Measurements from ENCODE around the gene SEPTIN12. TPM values are rescaled to one million over a fixed set of nuclear protein-coding genes. Genes with fewer than 3 reads are reported as not detected.

Gene SEPTIN12
- total and polyA plus RNA-seq, 2 donors (not counting 3 experiments of a cell fraction or from before 2014, with no cell fraction given), result not detected

DNA sequence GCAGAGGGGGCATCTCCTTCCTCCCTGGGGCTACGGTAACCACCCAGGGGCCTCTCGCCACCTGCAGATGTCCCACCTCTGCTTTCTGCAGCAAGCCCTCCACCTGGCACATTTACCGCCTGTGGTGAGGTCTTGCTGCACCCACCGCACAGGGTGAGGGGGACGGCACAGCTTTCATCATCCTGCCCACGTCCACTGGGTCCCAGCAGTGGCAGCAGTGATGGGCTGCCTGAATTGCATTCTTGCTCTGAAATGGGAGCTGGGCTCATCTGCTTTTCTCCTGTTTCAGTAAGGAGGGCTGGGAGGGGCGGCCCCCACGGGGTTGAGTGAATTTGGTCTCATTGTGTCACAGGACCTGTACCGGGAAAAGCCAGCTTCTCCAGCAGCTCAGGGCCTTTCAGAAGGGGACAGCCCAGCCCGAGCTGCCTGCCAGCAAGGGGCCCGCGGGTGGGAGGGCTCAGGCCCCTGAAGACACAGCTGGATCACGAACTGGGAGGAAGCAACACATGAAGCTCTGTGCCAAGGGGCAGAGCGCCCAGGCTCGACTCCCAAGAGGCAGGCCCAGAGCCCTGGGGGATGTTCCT lies 41.1 kb downstream of the SEPTIN12 start:
- CTCF ChIA-PET, result no interaction called here
- dilution Hi-C loops (cut with MboI; ENCODE audit: extremely low pct_ligation_motif_present, low sequenced_read_pairs), result no loop called here
- Histone ChIP-seq H3K4me1 (ENCODE audit: control insufficient read depth, extremely low read depth, insufficient read depth, low read length) (no peaks in the 10 kb centered on the region), H3K27ac (ENCODE audit: insufficient read depth, low read depth, low read length) (no peak overlapping the region), H3K9me1 (replicated peaks; ENCODE audit: control insufficient read depth, extremely low read depth, insufficient read depth, low read length) (no peaks in the 10 kb centered on the region), H3K27me3 (ENCODE audit: control insufficient read depth in 2 of 2, insufficient read depth in 2 of 2, low read length in 2 of 2) (no peaks in the 10 kb centered on the region), H3K4me2 (ENCODE audit: insufficient read depth, low read length) (no peak overlapping the region), H3K4me3 (replicated peaks in 1 of 3; ENCODE audit: insufficient read depth in 1 of 3, low read depth in 1 of 3, low read length in 3 of 3) (no peak overlapping the region), H3K9ac (replicated peaks; ENCODE audit: extremely low read depth, insufficient read depth, low read length) (no peak overlapping the region), H3K79me2 (ENCODE audit: control insufficient read depth, insufficient read depth, low read length) (no peaks in the 10 kb centered on the region), H3K9me3 (replicated peaks; ENCODE audit: control insufficient read depth, insufficient read depth, low read length) (no peaks in the 10 kb centered on the region), H2AFZ (ENCODE audit: low read depth, low read length) (no peak overlapping the region), H4K20me1 (replicated peaks; ENCODE audit: control insufficient read depth, extremely low read depth, insufficient read depth, low read length) (no peaks in the 10 kb centered on the region), H3K36me3 (ENCODE audit: control insufficient read depth in 2 of 2, extremely low read depth in 1 of 2, insufficient read depth in 2 of 2, low read length in 2 of 2) (peaks cover 2 to 10% of the 10 kb centered on the region in 2 experiments)
- DNase-seq (ENCODE audit: low read depth, low spot score), result no peak
- TF ChIP-seq JUN (IDR thresholded peaks at IDR 0.05; ENCODE audit: borderline replicate concordance, insufficient read depth, insufficient read length, low read depth), result no peak
- TF ChIP-seq MYC (IDR thresholded peaks at IDR 0.05; ENCODE audit: low read depth, low read length), result no peak
- no peak for TF ChIP-seq POLR2A (IDR thresholded peaks at IDR 0.05; ENCODE audit: low read depth, low read length)
- no peak for TF ChIP-seq POLR2AphosphoS5 (IDR thresholded peaks at IDR 0.05; ENCODE audit: insufficient read depth, low read depth, low read length)
- TF ChIP-seq, protein P1, sequence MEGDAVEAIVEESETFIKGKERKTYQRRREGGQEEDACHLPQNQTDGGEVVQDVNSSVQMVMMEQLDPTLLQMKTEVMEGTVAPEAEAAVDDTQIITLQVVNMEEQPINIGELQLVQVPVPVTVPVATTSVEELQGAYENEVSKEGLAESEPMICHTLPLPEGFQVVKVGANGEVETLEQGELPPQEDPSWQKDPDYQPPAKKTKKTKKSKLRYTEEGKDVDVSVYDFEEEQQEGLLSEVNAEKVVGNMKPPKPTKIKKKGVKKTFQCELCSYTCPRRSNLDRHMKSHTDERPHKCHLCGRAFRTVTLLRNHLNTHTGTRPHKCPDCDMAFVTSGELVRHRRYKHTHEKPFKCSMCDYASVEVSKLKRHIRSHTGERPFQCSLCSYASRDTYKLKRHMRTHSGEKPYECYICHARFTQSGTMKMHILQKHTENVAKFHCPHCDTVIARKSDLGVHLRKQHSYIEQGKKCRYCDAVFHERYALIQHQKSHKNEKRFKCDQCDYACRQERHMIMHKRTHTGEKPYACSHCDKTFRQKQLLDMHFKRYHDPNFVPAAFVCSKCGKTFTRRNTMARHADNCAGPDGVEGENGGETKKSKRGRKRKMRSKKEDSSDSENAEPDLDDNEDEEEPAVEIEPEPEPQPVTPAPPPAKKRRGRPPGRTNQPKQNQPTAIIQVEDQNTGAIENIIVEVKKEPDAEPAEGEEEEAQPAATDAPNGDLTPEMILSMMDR (IDR thresholded peaks at IDR 0.05; ENCODE audit: extremely low read depth in 1 of 2, insufficient read depth in 1 of 2, low read depth in 1 of 2, low read length in 2 of 2), result no peak
- no peak for TF ChIP-seq EZH2 (IDR thresholded peaks at IDR 0.05; ENCODE audit: borderline replicate concordance, low read depth, low read length, severe bottlenecking)
- no peak for TF ChIP-seq GATA2 (IDR thresholded peaks at IDR 0.05; ENCODE audit: insufficient read depth, insufficient read length, low read depth, low read length)
- TF ChIP-seq, protein P2, sequence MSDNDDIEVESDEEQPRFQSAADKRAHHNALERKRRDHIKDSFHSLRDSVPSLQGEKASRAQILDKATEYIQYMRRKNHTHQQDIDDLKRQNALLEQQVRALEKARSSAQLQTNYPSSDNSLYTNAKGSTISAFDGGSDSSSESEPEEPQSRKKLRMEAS (IDR thresholded peaks at IDR 0.05; ENCODE audit: insufficient read depth, insufficient read length), result no peak
- no peak for TF ChIP-seq FOS (IDR thresholded peaks at IDR 0.05; ENCODE audit: borderline replicate concordance, insufficient read depth, low read length)
- POLR2A ChIA-PET, result no interaction called here
- BruUV-seq (replicated peaks), result no TSS peak
- no peak for FAIRE-seq
- intact Hi-C loops (cut with micrococcal nuclease), result no loop called here

All from endothelial cell of umbilical vein (primary cell).